Thyroid gland (tissue), 4 donors: Measurements from ENCODE around the gene GLP1R.

Experiments used
- POLR2A ChIP-seq, 2 donors: fragments of 450-650 bp; IDR thresholded peaks; one replicate each; pipeline ENCODE4 v1.6.1; 2017; ENCODE audit warnings: antibody characterized with exemption in 2 of 2, mild to moderate bottlenecking in 2 of 2, moderate library complexity in 1 of 2
- TF ChIP-seq, protein P1 (sequence below), 6 experiments: fragments of 200-600 bp in 3 of 6; fragments of 450-650 bp in 3 of 6; sonication (generic) in 3 of 6; IDR thresholded peaks; one replicate each; pipeline ENCODE4 v1.5.1; 2016 to 2019; ENCODE audit warnings: antibody characterized with exemption in 6 of 6, mild to moderate bottlenecking in 2 of 6, inconsistent platforms in 1 of 6, moderate library complexity in 1 of 6

- TF ChIP-seq, protein P1, sequence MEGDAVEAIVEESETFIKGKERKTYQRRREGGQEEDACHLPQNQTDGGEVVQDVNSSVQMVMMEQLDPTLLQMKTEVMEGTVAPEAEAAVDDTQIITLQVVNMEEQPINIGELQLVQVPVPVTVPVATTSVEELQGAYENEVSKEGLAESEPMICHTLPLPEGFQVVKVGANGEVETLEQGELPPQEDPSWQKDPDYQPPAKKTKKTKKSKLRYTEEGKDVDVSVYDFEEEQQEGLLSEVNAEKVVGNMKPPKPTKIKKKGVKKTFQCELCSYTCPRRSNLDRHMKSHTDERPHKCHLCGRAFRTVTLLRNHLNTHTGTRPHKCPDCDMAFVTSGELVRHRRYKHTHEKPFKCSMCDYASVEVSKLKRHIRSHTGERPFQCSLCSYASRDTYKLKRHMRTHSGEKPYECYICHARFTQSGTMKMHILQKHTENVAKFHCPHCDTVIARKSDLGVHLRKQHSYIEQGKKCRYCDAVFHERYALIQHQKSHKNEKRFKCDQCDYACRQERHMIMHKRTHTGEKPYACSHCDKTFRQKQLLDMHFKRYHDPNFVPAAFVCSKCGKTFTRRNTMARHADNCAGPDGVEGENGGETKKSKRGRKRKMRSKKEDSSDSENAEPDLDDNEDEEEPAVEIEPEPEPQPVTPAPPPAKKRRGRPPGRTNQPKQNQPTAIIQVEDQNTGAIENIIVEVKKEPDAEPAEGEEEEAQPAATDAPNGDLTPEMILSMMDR (IDR thresholded peaks at IDR 0.05), result no peak
- TF ChIP-seq POLR2A (IDR thresholded peaks at IDR 0.05), result no peak
Measured at GRCh38 chr6:39063526-39063925, 14.9 kb downstream of the GLP1R start.
